ENCODE measurements around the gene EDN2.

EDN2 gene

GRCh38 chr1:41517062-41517438 is 32.6 kb upstream of the EDN2 start:
- no peak for DNase-seq (ENCODE audit: low read depth in 2 of 2)

GRCh38 chr1:41516168-41517061 is 31.9 kb upstream of the EDN2 start:
- DNase-seq (ENCODE audit: low read depth in 2 of 2), result peak; percentile 21 to 34

- DNase-seq (ENCODE audit: low read depth in 2 of 2), result no peak
Observed at GRCh38 chr1:41515778-41516167, 31.3 kb upstream of the EDN2 start.

- DNase-seq (ENCODE audit: low read depth in 2 of 2), result no peak
Observed at GRCh38 chr1:41515131-41515678, 30.7 kb upstream of the EDN2 start.

- no peak for DNase-seq (ENCODE audit: low read depth in 2 of 2)
Observed at GRCh38 chr1:41514381-41514780, 29.9 kb upstream of the EDN2 start.

- no peak for DNase-seq (ENCODE audit: low read depth in 2 of 2)
Observed at GRCh38 chr1:41513383-41513735, 28.9 kb upstream of the EDN2 start.

GRCh38 chr1:41512701-41513382 is 28.4 kb upstream of the EDN2 start:
- no peak for DNase-seq (ENCODE audit: low read depth in 2 of 2)

- DNase-seq (ENCODE audit: low read depth in 2 of 2), result no peak
Observed at GRCh38 chr1:41511239-41511540, 26.7 kb upstream of the EDN2 start.

- DNase-seq (ENCODE audit: low read depth in 2 of 2), result no peak
Observed at GRCh38 chr1:41510531-41511238, 26.2 kb upstream of the EDN2 start.

GRCh38 chr1:41509270-41509671 is 24.8 kb upstream of the EDN2 start:
- DNase-seq (ENCODE audit: low read depth in 2 of 2), result no peak

- no peak for DNase-seq (ENCODE audit: low read depth in 2 of 2)
Observed at GRCh38 chr1:41508290-41508689, 23.8 kb upstream of the EDN2 start.

GRCh38 chr1:41507836-41508235 is 23.4 kb upstream of the EDN2 start:
- DNase-seq (ENCODE audit: low read depth in 2 of 2), result no peak

- DNase-seq (ENCODE audit: low read depth in 2 of 2), result no peak
Observed at GRCh38 chr1:41507110-41507720, 22.7 kb upstream of the EDN2 start.

- DNase-seq (ENCODE audit: low read depth in 2 of 2), result no peak
Observed at GRCh38 chr1:41504114-41505035, 19.9 kb upstream of the EDN2 start.

GRCh38 chr1:41503538-41504113 is 19.1 kb upstream of the EDN2 start:
- DNase-seq (ENCODE audit: low read depth in 2 of 2), result no peak

GRCh38 chr1:41502912-41503311 is 18.4 kb upstream of the EDN2 start:
- no peak for DNase-seq (ENCODE audit: low read depth in 2 of 2)

GRCh38 chr1:41501581-41501980 is 17.1 kb upstream of the EDN2 start:
- no peak for DNase-seq (ENCODE audit: low read depth in 2 of 2)

GRCh38 chr1:41500781-41501518 is 16.5 kb upstream of the EDN2 start:
- DNase-seq (ENCODE audit: low read depth in 2 of 2), result no peak

GRCh38 chr1:41500378-41500777 is 15.9 kb upstream of the EDN2 start:
- no peak for DNase-seq (ENCODE audit: low read depth in 2 of 2)

GRCh38 chr1:41499591-41499990 is 15.1 kb upstream of the EDN2 start:
- DNase-seq (ENCODE audit: low read depth in 2 of 2), result no peak
